Stomach (tissue), 4 donors: ENCODE data around the gene CELF4.

Experiments
- CTCF ChIP-seq, 7 experiments: fragments of 450-650 bp in 4 of 7; fragments of 200-600 bp in 3 of 7; sonication (generic) in 3 of 7; IDR thresholded peaks; one replicate each; pipeline ENCODE4 v1.5.1; 2016 to 2019; ENCODE audit warnings: antibody characterized with exemption in 7 of 7, control low read depth in 2 of 7, mild to moderate bottlenecking in 1 of 7
- EP300 ChIP-seq: sonication (generic); formaldehyde crosslinking; IDR thresholded peaks from one replicate; pipeline ENCODE4 v1.6.1; 2017; ENCODE audit warnings: antibody characterized with exemption
- POLR2A ChIP-seq, 4 donors: fragments of 450-650 bp; IDR thresholded peaks; one replicate each; pipeline ENCODE4 v1.6.1; 2016; ENCODE audit warnings: antibody characterized with exemption in 4 of 4, control low read depth in 2 of 4, mild to moderate bottlenecking in 1 of 4, moderate library complexity in 1 of 4
- POLR2AphosphoS5 ChIP-seq, 3 donors: sonication (generic); formaldehyde crosslinking; IDR thresholded peaks; one replicate each; pipeline ENCODE4 v1.6.1; 2016; ENCODE audit warnings: antibody characterized with exemption in 3 of 3

DNA sequence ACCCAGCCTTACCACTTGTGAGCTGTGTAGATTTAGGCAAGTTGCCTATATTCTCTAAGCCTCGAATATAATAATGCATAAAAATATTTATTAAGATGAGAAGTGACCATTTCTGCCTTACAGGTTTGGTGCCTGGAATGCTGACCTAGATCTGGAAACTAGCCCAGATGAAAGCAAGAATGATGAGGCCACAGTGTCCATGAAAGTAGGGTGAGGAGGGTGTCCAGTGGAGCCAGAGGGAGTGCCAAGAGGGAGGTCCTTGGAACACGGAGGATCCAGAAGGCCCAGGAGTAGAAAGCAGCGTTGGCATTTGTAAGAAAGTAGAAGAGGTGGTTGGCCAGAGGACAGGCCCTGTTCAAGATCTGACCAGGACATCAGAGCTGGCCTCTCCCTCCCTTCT, 334.3 kb downstream of the CELF4 start:
- TF ChIP-seq CTCF (IDR thresholded peaks at IDR 0.05): no peak
- TF ChIP-seq POLR2A (IDR thresholded peaks at IDR 0.05): no peak
- no peak for TF ChIP-seq EP300
- TF ChIP-seq POLR2AphosphoS5 (IDR thresholded peaks at IDR 0.05): no peak
